ENCODE measurements around the gene BANF2.
"Not testable (repeated sequence)": the region's sequence is repeated elsewhere in the genome, so short reads cannot be mapped to it uniquely, and the experiment has no call there.

The BANF2 gene

GRCh38 chr20:17767624-17768023 lies 67.9 kb downstream of the BANF2 start:
- DNase-seq: no peak

DNA sequence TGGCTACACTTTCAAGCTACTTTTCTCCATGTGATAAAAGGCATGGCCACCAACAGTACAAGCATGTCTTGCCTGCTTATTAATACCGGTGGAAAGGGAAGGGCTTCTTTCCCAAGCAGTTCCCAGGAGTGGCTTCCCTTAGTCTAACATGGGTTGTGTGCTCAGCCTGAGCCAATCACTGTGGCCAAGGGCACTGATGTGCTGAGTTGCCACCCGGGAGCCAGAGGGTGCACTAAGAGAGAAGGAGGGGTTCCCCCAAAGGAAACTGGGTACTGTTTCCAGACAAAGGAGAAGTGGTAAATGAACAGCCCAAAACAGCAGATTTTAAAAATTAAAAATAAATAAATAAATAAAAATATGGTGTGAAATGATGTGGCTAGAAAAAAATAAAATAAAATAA lies 68.5 kb downstream of the BANF2 start:
- no peak for DNase-seq

GRCh38 chr20:17769716-17770115 lies 70.0 kb downstream of the BANF2 start:
- not testable (repeated sequence) for DNase-seq

DNA sequence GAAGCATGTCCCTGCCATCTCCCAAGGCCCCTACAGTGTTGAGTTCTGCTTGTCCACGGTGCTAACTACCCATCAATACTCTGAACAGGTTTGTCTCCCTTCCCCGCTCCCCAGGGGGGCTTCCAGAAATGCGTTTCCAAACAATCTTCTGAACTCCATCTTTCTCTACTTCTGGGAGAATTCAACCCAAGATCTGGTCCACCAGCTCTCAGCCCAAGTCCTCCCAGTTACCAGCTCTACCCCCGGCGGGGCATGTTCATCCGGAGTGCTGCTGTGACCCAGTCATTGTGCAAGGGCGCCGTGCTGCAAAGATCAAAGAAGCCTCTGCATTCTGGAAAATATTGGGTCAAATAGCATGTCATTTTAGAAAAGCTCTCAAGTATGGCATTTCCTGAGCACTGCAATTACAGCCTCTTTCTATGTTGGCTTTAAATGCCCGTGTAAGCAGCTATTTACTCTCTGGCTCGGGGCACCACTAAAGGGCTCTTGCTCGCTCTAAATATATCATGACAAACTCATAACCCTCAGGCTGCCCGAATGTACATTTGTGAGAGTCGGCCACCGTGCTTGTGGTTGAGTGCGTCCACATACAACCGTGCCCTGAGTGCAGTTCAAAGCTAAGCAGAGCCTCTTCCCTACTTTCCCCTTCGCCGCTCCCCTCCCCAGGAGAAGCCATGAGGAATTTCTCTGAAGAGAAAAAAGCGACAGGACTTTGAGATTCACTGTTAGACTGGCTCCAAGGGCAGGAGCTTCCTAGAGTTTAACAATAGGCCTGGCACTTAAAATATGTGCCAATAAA lies 71.6 kb downstream of the BANF2 start:
- DNase-seq: no peak

- DNase-seq: no peak
Measured at GRCh38 chr20:17772005-17772343, 72.2 kb downstream of the BANF2 start.

- no peak for DNase-seq
Measured at GRCh38 chr20:17773619-17774018, 73.9 kb downstream of the BANF2 start.

DNA sequence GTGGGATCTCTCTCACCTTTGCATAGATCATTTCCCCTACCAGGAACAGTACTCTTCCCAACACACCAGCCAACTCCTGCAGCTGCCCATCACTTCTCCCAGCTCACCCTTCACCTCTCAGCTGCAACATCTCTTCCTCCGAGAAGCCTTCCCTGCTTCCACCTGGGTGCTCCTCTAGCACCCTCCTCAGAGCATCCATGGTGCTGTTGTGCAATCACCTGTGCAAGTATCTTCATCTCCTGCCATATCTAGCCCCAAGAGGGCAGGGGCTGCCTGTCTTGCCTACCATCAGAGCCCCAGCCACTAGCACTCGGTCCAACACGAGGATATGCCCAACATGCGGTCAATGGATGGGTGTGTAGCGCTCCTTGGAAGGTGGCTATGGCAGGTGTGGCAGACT lies 75.8 kb downstream of the BANF2 start:
- DNase-seq: no peak

GRCh38 chr20:17776551-17776950 lies 76.8 kb downstream of the BANF2 start:
- no peak for DNase-seq

DNA sequence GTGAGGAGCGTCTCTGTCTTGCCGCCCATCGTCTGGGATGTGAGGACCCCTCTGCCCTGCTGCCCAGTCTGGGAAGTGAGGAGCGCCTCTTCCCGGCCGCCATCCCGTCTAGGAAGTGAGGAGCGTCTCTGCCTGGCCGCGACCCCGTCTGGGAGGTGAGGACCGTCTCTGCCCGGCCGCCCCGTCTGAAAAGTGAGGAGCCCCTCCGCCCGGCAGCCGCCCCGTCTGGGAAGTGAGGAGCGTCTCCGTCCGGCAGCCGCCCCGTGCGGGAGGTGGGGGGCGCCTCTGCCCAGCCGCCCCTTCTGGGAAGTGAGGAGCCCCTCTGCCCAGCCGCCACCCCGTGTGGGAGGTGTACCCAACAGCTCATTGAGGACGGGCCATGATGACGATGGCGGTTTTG lies 79.2 kb downstream of the BANF2 start:
- not testable (repeated sequence) for DNase-seq

DNA sequence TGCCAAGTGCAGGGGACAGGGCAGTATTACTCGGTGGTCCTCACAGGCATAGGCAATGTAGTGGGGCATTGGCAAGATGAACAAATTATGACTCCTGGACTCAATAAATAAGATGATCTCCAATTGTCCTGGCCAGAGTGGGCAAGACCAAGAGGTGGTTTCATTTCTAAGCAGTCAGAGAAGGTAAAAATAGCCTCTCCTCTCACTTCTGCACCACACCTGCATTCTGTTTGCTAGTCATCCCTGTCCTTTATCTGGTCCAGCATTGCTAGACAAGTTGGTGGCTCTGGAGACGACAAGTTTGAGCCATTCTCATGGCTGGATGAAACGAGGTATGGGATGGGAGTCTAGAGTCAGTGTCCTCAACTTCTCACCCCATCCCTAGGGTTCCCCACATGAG lies 83.0 kb downstream of the BANF2 start:
- DNase-seq: no peak

DNA sequence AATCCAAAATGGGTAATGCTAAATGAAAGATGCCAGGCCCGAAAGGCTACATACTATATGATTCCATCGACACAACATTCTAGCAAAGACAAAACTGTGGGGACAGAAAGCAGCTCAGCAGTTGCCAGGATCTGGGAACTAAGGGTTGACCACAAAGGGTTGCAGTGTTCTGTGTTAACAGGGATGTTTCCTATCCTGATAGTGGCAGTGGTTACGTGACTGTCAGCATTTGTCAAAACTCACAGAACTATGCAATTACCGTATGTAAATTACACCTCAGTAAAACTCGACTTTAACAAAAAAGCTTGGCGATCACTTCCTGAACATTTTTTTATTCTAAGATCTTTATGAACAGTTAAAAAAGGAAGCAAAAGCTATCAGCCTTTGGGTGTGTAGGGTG lies 83.9 kb downstream of the BANF2 start:
- no peak for DNase-seq

- no peak for DNase-seq
Measured at GRCh38 chr20:17785007-17785406, 85.2 kb downstream of the BANF2 start.
